GM12874 (cell line): ENCODE data around the gene C17orf107.

Source experiments
- TF ChIP-seq, protein P1 (sequence below): IDR thresholded peaks from 2 replicates; pipeline ENCODE4 v1.5.1; 2011; ENCODE audit warnings: low read depth, mild to moderate bottlenecking, control low read depth, low read length, moderate library complexity; ENCODE audit not compliant: insufficient read depth

Gene C17orf107

DNA sequence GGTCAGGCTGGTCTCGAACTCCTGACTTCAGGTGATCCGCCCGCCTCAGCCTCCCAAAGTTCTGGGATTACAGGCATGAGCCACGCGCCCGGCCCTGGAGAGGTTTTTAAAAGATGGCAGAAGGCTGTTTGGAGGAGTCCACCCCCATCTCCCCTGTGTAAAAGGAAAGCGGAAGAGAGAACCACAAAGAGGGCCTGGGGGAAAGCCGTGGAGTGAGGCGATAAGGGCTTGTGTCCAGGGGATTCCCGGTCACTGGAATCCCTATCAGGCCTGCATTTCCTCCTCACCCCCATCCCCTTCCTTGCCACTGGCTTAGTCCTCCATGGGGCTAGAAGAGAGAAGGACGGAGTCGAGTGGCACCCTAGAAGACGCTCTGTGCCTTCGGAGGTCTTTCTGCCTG, 32.6 kb downstream of the C17orf107 start, which contains the start of gene GP1BA:
Gene GP1BA (plus strand): TSS at position 315 of the 400 bp plus-strand sequence. CDS start 328 bp downstream, outside the sequence.
- TF ChIP-seq, protein P1, sequence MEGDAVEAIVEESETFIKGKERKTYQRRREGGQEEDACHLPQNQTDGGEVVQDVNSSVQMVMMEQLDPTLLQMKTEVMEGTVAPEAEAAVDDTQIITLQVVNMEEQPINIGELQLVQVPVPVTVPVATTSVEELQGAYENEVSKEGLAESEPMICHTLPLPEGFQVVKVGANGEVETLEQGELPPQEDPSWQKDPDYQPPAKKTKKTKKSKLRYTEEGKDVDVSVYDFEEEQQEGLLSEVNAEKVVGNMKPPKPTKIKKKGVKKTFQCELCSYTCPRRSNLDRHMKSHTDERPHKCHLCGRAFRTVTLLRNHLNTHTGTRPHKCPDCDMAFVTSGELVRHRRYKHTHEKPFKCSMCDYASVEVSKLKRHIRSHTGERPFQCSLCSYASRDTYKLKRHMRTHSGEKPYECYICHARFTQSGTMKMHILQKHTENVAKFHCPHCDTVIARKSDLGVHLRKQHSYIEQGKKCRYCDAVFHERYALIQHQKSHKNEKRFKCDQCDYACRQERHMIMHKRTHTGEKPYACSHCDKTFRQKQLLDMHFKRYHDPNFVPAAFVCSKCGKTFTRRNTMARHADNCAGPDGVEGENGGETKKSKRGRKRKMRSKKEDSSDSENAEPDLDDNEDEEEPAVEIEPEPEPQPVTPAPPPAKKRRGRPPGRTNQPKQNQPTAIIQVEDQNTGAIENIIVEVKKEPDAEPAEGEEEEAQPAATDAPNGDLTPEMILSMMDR = no peak

DNA sequence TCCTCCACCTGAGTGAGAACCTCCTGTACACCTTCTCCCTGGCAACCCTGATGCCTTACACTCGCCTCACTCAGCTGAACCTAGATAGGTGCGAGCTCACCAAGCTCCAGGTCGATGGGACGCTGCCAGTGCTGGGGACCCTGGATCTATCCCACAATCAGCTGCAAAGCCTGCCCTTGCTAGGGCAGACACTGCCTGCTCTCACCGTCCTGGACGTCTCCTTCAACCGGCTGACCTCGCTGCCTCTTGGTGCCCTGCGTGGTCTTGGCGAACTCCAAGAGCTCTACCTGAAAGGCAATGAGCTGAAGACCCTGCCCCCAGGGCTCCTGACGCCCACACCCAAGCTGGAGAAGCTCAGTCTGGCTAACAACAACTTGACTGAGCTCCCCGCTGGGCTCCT, 33.4 kb downstream of the C17orf107 start:
- TF ChIP-seq, protein P1 = no peak

GRCh38 chr17:4933646-4934045, 34.3 kb downstream of the C17orf107 start:
- TF ChIP-seq, protein P1 = no peak

DNA sequence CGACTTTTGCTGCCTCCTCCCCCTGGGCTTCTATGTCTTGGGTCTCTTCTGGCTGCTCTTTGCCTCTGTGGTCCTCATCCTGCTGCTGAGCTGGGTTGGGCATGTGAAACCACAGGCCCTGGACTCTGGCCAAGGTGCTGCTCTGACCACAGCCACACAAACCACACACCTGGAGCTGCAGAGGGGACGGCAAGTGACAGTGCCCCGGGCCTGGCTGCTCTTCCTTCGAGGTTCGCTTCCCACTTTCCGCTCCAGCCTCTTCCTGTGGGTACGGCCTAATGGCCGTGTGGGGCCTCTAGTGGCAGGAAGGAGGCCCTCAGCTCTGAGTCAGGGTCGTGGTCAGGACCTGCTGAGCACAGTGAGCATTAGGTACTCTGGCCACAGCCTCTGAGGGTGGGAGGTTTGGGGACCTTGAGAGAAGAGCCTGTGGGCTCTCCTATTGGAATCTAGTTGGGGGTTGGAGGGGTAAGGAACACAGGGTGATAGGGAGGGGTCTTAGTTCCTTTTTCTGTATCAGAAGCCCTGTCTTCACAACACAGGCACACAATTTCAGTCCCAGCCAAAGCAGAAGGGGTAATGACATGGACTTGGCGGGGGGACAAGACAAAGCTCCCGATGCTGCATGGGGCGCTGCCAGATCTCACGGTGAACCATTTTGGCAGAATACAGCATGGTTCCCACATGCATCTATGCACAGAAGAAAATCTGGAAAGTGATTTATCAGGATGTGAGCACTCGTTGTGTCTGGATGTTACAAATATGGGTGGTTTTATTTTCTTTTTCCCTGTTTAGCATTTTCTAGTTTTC, 35.0 kb downstream of the C17orf107 start:
- TF ChIP-seq, protein P1 = peak; percentile 38

DNA sequence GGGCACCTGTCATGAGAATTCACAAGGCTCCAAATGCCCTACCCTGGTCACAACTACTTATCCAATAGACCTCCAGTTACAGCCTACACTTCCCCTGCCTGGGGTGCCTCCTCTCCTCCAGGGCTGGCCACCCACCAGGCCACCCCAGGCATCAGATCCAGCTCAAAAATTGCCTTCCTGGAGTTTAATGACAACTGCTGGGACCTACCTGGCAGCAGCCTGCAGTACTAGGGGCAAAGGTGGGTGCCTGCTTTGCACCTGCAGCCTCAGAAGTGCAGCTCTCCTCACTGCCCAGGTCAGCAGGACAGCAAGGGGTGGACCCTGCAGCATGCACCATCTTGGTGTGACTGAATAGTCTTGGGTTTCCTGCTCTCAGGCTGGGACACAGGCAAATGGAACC, 36.3 kb downstream of the C17orf107 start:
- TF ChIP-seq, protein P1 = no peak

DNA sequence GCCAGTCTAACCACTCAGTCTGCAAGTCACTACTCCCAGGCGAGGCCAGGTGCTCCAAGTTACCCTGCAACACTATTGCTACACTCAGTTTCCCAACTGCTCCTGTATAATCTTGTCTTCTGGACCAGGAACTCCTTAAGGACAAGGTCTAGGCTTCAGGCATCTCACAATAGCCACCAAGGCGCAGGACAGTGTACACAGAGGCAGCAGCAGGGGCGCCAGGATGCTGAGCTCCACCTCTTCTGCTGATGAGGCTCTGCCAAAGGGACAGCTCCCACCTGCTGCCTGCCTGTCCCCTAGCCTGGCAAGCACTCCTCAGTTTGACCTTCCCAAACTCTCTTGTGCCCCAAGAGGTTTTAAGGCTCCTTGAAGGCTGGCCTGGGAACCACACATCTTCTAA, 37.1 kb downstream of the C17orf107 start:
- TF ChIP-seq, protein P1 = no peak

DNA sequence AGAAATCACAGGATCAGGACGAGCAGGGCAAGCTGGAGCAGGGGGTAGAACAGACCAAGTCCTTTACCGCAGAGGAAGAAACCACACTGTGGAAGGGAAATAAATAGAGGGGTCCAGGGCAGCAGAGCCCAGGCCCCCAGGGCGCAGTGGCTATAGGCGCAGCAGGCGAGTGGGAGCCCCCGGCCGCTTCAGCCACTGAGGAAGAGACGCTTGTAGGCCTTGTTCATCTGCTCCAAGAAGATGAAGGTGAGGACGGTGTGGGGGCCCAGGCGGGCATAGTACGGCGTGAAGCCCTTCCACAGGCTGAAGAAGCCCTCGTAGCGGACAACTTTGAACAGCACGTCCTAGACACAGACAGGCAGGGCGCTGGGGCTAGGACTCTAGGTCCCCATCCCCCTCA, 38.2 kb downstream of the C17orf107 start:
- TF ChIP-seq, protein P1 = no peak
